SK-N-SH (cell line): ENCODE measurements around the gene CLCNKB. TPM values are rescaled to one million over a fixed set of nuclear protein-coding genes. Genes with fewer than 3 reads are reported as not detected.

Source experiments
- polyA plus RNA-seq, 3 experiments: library from polyadenylated mRNA; depleted of rRNA; stranded (reverse); fragments of >200 nt; gene quantifications; 2 replicates each; pipeline ENCODE4 v1.2.3, GENCODE V29; 2012

CLCNKB gene
- polyA plus RNA-seq, 1 of the 3 experiments (the other 2 are of a cell fraction), result 0.41 TPM

Other genes starting within 250 kb of the CLCNKB start
- 2.8 and 4.1 TPM in 2 replicates for gene UQCRHL, start 236.1 kb upstream of the CLCNKB start, polyA plus RNA-seq (2012; rRNA removed)
- 3.2 and 6.1 TPM in 2 replicates for gene SPEN, start 196.1 kb upstream of the CLCNKB start, polyA plus RNA-seq (2012; rRNA removed)
- 54.1 and 56.4 TPM in 2 replicates for gene ZBTB17, start 67.7 kb upstream of the CLCNKB start, polyA plus RNA-seq (2012; rRNA removed)
- not detected in 2 replicates for gene SRARP, start 39.5 kb upstream of the CLCNKB start, polyA plus RNA-seq (2012; rRNA removed)
- 0.05 and 0.23 TPM in 2 replicates for gene HSPB7, start 25.7 kb upstream of the CLCNKB start, polyA plus RNA-seq (2012; rRNA removed)
- gene CLCNKA, start 21.7 kb upstream of the CLCNKB start, polyA plus RNA-seq (2012; rRNA removed), result 0.03 TPM in 2 replicates
- gene FAM131C, start 29.9 kb downstream of the CLCNKB start, polyA plus RNA-seq (2012; rRNA removed), result 0.97 and 1.6 TPM in 2 replicates
- 82.2 and 126 TPM in 2 replicates for gene EPHA2, start 112.3 kb downstream of the CLCNKB start, polyA plus RNA-seq (2012; rRNA removed)
- gene ARHGEF19, start 168.9 kb downstream of the CLCNKB start, polyA plus RNA-seq (2012; rRNA removed), result 11.5 and 11.8 TPM in 2 replicates
- gene CPLANE2, start 193.4 kb downstream of the CLCNKB start, polyA plus RNA-seq (2012; rRNA removed), result 6.5 and 8.6 TPM in 2 replicates